GM18858 (cell line): ENCODE data around the gene ZNF700.
"Not testable (repeated sequence)": the region's sequence is repeated elsewhere in the genome, so short reads cannot be mapped to it uniquely, and the experiment has no call there.

ENCODE experiments used
- ATAC-seq: cut with Tn5 transposase; IDR thresholded peaks from one replicate; pipeline ENCODE4 v1.9.1; 2021; ENCODE audit not compliant: unreplicated experiment

The ZNF700 gene

DNA sequence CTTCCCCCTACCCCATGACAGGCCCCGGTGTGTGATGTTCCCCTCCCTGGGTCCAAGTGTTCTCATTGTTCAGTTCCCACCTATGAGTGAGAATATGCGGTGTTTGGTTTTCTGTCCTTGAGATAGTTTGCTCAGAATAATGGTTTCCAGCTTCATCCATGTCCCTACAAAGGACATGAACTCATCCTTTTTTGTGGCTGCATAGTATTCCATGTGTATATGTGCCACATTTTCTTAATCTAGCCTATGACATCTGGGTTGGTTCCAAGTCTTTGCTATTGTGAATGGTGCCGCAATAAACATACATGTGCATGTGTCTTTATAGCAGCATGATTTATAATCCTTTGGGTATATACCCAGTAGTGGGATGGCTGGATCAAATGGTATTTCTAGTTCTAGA, 13.5 kb downstream of the ZNF700 start:
- not testable (repeated sequence) for ATAC-seq

DNA sequence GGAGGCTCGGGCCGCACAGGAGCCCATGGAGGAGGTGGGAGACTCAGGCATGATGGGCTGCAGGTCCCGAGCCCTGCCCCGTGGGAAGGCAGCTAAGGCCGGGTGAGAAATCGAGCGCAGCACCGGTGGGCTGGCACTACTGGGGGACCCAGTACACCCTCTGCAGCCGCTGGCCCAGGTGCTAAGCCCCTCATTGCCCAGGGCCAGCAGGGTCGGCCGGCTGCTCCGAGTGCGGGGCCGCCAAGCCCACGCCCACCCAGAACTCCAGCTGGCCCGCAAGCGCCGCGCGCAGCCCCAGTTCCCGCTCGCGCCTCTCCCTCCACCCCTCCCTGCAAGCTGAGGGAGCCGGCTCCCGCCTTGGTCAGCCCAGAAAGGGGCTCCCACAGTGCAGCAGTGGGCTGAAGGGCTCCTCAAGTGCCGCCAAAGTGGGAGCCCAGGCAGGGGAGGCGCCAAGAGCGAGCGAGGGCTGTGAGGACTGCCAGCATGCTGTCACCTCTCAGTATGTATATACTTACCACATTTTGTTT, 16.5 kb downstream of the ZNF700 start:
- not testable (repeated sequence) for ATAC-seq

DNA sequence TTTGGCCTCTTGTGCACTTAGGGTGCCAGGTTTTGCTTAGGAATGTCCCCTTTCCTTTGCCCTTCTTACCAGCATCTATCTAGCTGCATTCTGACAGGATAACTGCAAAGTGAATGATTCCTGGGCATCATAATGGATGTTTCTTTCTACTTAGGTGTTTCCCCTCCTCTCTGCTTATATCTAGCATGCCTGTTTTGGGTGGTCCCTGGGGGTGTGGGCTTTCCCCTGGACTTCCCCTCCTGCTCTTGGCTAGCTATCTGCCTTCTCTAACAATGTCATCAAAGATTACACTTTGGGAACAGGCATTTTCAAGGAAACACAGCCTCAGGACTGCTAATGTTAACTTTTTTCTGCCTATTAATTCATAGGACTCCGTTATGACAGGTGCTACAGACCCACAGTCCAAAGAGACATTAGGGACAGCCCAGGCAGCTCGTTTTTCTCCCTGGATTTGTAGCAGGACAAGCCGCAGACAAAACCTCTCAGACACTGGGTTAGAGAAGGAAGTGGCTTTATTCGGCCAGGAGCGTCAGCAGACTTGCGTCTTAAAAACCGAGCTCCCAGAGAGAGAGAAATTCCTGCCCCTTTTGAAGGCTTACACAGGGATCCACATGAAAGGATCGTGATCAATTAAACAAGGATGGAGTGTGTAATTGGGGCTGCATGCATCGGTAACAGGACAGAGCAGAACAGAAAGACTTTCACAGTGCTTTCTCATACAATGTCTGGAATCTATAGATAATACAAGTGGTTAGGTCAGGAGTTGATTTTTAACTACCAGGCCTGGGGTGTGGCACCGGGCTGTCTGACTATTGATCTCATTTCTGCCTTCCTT, 17.3 kb downstream of the ZNF700 start:
- no peak for ATAC-seq

DNA sequence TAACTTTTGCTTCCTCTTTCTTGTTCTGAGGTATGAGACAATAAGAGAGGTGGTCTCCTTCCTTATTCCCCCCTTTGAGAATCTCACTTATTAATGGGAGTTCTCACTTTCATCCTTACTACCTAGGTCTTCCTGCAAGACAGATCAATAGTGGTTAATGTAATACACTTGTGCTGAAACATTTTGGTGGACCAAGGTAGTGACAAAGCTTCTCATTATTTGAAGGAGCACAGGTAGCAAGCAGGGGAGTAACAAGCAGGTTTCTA, 17.9 kb downstream of the ZNF700 start:
- ATAC-seq, result no peak

DNA sequence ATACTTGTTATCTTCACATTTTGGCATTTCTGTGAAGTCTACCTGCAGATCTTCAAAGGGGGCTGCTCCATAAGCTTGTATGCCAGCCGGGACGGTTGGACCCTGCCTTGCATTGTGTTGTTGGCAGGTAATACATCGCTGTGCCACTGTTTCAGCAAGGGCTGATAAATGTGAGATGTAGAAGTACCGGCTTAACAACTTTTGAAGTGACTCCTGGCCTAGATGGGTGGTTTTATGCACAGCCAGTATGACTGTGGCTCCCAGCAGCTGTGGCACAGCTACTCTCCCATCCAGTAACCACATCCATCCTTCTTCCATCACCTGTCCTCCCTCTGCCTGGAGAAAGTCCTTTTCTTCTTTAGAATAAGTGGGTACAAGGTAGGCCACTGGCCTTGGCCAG, 19.7 kb downstream of the ZNF700 start:
- no peak for ATAC-seq

DNA sequence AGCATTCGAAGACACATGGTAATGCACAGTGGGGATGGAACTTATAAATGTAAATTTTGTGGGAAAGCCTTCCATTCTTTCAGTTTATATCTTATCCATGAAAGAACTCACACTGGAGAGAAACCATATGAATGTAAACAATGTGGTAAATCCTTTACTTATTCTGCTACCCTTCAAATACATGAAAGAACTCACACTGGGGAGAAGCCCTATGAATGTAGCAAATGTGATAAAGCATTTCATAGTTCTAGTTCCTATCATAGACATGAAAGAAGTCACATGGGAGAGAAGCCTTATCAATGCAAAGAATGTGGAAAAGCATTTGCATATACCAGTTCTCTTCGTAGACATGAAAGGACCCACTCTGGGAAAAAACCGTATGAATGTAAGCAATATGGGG, 23.7 kb downstream of the ZNF700 start:
- ATAC-seq, result no peak

DNA sequence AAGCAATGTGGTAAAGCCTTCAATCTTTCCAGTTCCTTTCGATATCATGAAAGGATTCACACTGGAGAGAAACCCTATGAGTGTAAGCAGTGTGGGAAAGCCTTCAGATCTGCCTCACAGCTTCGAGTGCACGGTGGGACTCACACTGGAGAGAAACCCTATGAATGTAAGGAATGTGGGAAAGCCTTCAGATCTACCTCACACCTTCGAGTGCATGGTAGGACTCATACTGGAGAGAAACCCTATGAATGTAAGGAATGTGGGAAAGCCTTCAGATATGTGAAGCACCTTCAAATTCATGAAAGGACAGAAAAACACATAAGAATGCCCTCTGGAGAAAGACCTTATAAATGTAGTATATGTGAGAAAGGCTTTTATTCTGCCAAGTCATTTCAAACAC, 24.3 kb downstream of the ZNF700 start:
- ATAC-seq, result no peak

DNA sequence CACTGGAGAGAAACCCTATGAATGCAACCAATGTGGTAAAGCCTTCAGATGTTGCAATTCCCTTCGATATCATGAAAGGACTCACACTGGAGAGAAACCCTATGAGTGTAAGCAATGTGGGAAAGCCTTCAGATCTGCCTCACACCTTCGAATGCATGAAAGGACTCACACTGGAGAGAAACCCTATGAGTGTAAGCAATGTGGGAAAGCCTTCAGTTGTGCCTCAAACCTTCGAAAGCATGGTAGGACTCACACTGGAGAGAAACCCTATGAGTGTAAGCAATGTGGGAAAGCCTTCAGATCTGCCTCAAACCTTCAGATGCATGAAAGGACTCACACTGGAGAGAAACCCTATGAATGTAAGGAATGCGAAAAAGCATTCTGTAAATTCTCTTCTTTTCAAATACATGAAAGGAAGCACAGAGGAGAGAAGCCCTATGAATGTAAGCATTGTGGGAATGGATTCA, 24.7 kb downstream of the ZNF700 start:
- ATAC-seq, result not testable (repeated sequence)

DNA sequence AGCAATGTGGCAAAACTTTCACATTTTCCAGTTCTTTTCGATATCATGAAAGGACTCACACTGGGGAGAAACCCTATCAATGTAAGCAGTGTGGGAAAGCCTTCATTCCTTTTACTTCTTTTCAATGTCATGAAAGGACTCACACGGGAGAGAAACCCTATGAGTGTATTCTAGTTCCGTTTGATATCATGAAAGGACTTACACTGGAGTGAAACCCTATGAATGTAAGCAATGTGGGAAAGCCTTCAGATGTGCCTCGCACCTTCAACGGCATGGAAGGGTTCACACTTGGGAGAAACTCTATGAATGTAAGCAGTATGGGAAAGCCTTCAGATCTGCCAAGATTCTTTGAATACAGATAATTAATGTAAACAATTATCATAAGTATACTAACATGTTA, 25.4 kb downstream of the ZNF700 start:
- no peak for ATAC-seq

DNA sequence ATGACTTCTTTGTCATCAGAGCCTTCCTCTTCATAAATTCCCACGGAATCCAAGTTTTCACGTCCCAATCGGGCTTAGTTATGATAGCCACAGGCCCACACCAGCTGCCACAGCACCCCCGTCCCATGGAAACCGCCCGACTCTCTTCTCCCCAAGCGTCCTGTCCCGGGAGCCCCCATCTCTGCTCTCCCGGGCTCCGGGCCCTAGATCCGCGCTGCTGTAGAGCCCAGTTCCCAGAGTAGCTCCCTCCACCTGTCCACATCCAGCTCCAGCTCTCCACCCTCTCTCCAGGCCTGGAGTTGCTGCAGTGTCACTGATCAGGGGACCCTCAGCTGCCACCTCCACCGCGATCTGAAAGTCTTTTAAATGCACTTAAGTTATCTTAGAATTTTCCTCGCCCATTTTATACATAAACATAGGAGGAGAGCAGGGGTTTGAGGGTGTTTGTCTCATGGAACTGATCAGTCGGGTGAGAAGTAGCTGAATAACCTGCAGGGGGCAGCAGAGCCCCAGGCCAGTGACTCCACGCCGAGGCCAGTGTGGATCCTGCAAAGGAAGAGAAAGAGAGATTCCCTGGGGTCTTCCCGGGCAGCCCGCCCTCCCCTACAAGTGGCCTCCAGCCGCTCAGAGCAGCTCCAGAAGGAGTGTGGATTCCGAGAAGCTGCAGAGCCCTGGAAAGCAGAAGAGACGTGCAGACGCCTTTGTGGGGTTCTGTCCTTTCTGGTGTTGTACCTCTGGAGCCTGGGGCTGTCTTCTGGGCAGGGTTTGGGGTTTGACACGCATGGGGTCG, 38.9 kb downstream of the ZNF700 start:
- no peak for ATAC-seq

DNA sequence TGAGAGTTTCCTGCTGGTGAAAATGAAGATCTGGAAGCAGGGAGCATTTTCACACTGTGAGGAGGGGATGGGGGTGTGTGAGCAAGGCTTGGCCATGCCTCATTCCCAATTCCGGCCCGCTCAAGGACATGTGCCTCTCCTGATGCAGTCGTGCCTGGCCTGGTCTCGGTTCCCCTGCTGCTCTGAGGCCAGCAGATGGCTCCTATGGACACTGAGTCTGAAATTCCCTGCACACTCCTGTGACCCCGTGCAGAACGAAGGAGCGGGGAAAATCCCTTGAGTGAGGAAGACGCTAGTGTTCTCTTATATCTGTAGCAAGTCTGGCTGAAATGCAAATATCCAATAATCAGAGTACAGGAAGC, 39.6 kb downstream of the ZNF700 start:
- no peak for ATAC-seq

DNA sequence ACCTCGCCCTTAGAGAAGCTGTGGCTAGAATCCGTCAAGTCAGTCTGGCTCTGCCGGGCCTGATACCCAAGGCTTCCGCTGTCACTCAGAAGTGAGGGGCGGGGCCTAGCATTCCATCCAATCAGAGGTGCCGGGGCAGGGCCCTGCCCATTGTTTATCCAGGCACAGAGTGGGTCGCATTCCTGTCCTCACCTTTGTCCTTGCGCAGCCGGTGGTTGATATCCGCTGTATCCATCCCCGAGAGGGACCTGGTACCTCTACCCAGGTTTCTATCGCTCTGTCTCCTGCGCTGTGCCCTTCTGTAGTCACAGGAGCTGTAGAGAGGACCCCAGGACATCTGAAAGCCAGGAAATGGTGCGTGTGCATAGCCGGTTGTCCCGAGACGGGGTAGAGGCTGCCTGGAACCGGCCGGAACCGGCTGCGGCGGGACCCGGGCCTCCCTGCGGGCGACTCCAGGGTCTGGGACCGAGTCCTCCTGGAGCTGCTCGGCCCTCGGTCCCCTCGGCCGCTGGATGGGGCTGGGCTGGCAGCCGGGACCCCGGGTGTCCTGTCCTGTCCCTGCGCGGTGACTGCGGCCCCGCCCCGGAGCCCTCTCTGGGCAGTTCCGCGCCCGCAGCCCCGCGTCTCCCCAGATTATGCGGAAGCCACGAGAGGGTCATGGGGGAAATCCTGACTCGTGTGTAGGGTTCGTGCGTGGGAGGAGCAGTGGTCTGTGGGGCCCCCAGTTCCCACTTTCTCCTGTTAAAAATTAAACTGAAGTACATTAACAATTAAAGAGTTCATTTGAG, 40.1 kb downstream of the ZNF700 start, which contains the start of gene ZNF763:
Gene ZNF763, plus strand, starts transcription at position 183 of the 788 bp plus-strand sequence. Its CDS starts 169 bp downstream, at position 352.
- ATAC-seq, result peak; percentile 73

DNA sequence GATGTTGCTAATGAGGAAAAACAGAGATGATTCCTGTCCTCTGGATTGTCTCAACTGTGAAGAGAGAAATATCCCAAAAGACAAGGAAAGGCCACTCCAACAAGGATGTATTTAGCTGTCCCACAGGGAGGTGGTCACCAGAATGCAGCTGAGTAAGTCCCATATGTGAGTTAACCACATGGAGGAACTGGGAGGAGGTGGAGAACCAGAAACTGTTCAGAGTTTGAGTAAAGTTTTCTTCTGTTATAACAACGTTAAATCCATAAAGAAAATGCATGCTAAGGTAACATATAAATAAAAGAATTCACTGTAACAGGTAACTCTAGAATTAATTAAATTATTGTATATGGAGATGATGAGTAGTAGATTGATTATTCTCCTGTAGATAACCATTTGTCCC, 45.3 kb downstream of the ZNF700 start:
- ATAC-seq, result no peak

DNA sequence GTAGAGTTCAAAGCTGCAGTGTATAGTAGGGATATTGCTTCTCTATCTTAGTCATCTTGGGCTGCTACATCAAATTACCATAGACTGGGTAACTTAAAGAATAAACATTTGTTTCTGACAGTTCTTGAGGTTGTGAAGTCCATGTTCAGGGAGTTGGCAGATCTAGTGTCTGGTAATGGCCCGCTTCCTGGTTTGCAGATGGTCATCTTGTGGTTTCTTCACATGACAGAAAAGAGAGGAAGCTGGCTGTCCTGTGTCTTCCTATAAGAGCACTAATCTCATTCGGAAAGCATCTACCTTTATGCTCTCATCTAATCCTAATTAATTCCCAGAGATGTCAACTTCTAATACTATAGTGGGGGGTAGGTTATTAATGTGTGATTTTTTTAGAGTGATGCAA, 46.1 kb downstream of the ZNF700 start:
- ATAC-seq, result no peak

DNA sequence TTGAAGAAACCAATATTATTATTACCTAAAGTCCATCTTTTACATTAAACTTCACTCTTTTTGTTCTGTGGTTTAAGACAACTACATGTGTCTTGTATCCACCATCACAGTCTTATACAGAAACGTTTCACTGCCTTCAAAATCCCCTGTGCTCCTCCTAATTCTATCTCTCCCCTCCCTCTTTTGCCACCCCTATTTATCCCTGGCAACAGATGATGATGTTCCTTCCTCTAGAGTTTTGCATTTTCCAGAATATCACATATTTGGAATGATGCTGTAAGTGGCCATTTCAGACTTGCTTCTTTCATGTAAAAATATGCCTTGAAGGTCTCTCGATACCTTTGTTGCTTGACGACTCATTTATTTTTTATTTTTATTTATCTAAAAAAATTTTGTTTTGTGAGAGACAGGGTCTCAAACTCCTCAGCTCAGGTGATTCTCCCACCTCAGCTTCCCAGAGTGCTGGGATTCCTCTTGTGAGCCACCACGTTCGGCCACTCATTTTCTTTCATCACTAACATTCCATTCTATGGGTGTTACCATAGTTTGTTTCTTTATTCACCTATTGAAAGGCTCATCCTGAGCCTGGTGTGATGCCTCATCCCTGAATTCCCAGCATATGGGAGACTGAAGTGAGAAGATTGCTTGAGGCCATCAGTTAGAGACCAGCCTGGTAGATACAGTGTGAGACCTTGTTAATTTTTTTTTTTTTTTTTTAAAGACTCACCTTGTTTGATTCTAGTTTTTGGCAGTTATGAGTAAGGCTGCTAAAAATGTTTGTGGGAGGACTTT, 48.3 kb downstream of the ZNF700 start:
- no peak for ATAC-seq

DNA sequence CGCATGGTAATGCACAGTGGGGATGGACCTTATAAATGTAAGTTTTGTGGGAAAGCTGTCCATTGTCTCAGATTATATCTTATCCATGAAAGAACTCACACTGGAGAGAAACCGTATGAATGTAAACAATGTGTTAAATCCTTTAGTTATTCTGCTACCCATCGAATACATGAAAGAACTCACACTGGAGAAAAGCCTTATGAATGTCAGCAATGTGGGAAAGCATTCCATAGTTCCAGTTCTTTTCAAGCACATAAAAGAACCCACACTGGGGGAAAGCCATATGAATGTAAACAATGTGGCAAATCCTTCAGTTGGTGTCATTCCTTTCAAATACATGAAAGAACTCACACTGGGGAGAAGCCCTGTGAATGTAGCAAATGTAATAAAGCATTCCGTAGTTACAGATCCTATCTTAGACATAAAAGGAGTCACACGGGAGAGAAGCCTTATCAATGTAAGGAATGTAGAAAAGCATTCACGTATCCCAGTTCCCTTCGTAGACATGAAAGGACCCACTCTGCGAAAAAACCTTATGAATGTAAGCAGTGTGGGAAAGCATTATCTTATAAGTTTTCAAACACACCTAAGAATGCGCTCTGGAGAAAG, 53.7 kb downstream of the ZNF700 start:
- ATAC-seq, result no peak

DNA sequence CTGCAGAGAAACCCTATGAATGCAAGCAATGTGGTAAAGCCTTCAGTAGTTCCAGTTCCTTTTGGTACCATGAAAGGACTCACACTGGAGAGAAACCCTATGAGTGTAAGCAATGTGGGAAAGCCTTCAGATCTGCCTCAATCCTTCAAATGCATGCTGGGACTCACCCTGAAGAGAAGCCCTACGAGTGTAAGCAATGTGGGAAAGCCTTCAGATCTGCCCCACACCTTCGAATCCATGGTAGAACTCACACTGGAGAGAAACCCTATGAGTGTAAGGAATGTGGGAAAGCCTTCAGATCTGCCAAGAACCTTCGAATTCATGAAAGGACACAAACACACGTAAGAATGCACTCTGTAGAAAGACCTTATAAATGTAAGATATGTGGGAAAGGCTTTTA, 54.6 kb downstream of the ZNF700 start:
- ATAC-seq, result no peak

DNA sequence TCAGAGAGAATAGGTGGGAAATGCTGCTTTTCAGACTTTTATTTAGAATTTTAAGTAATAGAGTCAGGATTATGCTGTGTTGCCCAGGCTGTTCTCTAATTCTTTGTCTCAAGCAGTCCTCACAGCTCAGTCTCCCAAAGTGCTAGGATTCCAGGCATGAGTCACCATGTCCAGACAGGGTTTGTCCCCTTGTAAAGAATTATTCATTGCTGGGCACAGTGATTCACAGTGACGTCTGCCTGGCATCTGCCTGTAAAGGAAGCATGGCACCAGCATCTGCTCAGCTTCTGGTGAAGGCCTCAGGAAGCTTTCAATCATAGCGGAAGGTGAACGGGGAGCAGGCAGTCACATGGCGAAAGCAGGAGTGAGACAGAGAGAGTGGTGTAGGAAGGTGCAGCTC, 57.6 kb downstream of the ZNF700 start:
- ATAC-seq, result no peak

DNA sequence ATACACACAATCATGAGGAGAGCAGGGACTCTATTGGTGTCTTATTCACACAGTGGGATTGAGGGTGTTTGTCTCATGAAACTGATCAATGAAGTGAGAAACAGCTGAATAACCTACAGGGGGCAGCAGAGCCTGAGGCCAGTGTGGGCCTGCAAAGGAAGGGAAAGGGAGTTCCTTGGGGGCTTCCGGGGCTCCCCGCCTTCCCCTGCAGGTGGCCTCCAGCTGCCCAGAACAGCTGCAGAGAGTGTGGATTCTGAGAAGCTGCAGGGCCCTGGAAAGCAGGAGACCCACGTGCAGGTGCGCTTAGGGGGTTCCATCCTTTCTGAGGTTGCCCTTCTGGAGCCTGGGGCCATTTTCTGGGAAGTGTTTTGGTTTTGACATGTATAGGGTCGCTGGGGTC, 60.1 kb downstream of the ZNF700 start:
- ATAC-seq, result no peak

DNA sequence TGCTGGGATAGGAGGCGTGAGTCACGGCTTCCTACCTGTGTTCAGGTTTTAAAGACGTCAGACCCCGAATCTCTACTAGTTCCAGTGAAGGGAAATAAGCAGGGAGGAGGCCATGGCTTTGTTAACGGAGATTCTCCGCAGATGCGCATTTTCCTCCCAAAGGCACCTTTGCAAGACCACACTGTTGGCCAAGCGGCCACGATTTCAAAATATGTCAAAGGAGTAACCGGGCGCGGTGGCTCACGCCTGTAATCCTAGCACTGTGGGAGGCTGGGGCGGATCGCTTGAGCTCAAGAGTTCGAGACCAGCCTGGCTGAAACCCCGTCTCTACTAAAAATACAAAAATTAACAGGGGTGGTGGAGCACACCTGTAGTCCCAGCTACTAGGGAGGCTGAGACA, 61.8 kb downstream of the ZNF700 start:
- no peak for ATAC-seq
